GM12878 (cell line): ENCODE data around the gene ID3. TPM values are rescaled to one million over a fixed set of nuclear protein-coding genes. Genes with fewer than 3 reads are reported as not detected.

Experiments
- ATAC-seq: fragments of 200-7000 bp; cut with Tn5 transposase; 3 replicates; pipeline ENCODE4 v1.9.1; 2020; ENCODE audit warnings: mild to moderate bottlenecking, moderate library complexity
- BruUV-seq: library from RNA; stranded (reverse); fragments of 400-500 nt; replicated peaks from 2 replicates; lab custom pipeline; 2021; lab: Mats Ljungman, UMichigan
- CTCF ChIA-PET: fragments of 300-600 bp; sonication (Branson Sonifier 250); formaldehyde crosslinking; extraction: SDS; loops from one replicate; lab custom pipeline; 2021; ENCODE audit warnings: inconsistent platforms; lab: Yijun Ruan, JAX
- POLR2A ChIA-PET: fragments of 350-600 bp; formaldehyde crosslinking; extraction: SDS; loops from one replicate; lab custom pipeline; 2021; ENCODE audit warnings: inconsistent platforms; lab: Charles Lee
- RAD21 ChIA-PET: fragments of 300-600 bp; sonication (Branson Sonifier 250); formaldehyde crosslinking; loops from one replicate; lab custom pipeline; 2023; ENCODE audit warnings: antibody characterized with exemption; ENCODE audit not compliant: unreplicated experiment; lab: Charles Lee
- SMC1A ChIA-PET: fragments of 300-600 bp; sonication (Branson Sonifier 250); formaldehyde crosslinking; loops from one replicate; lab custom pipeline; 2023; ENCODE audit not compliant: unreplicated experiment, uncharacterized antibody; lab: Charles Lee
- DNase-seq: peaks from one replicate; pipeline ENCODE4 v3.0.0-alpha.2; 2011; ENCODE audit warnings: low read depth, low spot score
- FAIRE-seq: peaks from 3 replicates; lab custom pipeline; 2011; peaks lifted over from hg19 to GRCh38; lab: Jason Lieb, UNC
- H2AFZ ChIP-seq: 2 replicates; pipeline ENCODE4 v1.6.0; 2011; ENCODE audit warnings: low read depth, low read length, control low read depth; ENCODE audit not compliant: control insufficient read depth
- H3K27ac ChIP-seq: 2 replicates; pipeline ENCODE4 v1.5.1; 2011; ENCODE audit warnings: control low read depth; ENCODE audit not compliant: control insufficient read depth, insufficient read depth
- H3K27me3 ChIP-seq, 2 experiments: replicated peaks in 1 of 2; 2 replicates each; pipeline versions ENCODE4 v1.6.0 to v1.6.1; 2011; ENCODE audit warnings: low read length in 1 of 2; ENCODE audit not compliant: control insufficient read depth in 2 of 2, insufficient read depth in 2 of 2
- H3K36me3 ChIP-seq, 2 experiments: 2 replicates each; pipeline ENCODE4 v1.5.1; 2011; ENCODE audit warnings: low read length in 1 of 2; ENCODE audit not compliant: control insufficient read depth in 2 of 2, insufficient read depth in 2 of 2
- H3K4me1 ChIP-seq: 2 replicates; pipeline ENCODE4 v1.6.1; 2011; ENCODE audit warnings: mild to moderate bottlenecking, low read length, moderate library complexity, mixed read lengths; ENCODE audit not compliant: control insufficient read depth, insufficient read depth
- H3K4me2 ChIP-seq: 2 replicates; pipeline ENCODE4 v1.6.0; 2011; ENCODE audit warnings: control low read depth; ENCODE audit not compliant: control insufficient read depth, insufficient read depth
- H3K4me3 ChIP-seq: fragments of 200-600 bp; sonication (generic); 2 replicates; pipeline ENCODE4 v1.5.1; 2016
- H3K79me2 ChIP-seq: 2 replicates; pipeline ENCODE4 v1.6.0; 2011; ENCODE audit warnings: low read length; ENCODE audit not compliant: control insufficient read depth, insufficient read depth
- H3K9ac ChIP-seq: 2 replicates; pipeline ENCODE4 v1.8.0; 2011; ENCODE audit warnings: low read length, control low read depth, mixed read lengths; ENCODE audit not compliant: control insufficient read depth, insufficient read depth
- H3K9me3 ChIP-seq: replicated peaks from 3 replicates; pipeline ENCODE4 v1.5.1; 2011; ENCODE audit warnings: mild to moderate bottlenecking, low read length; ENCODE audit not compliant: control insufficient read depth, insufficient read depth
- H4K20me1 ChIP-seq: 2 replicates; pipeline ENCODE4 v1.6.0; 2011; ENCODE audit not compliant: control insufficient read depth, insufficient read depth
- IRF4 ChIP-seq: IDR thresholded peaks from 2 replicates; pipeline ENCODE4 v1.6.1; 2011; ENCODE audit warnings: low read depth, low read length
- MTA3 ChIP-seq: IDR thresholded peaks from 2 replicates; pipeline ENCODE4 v1.6.1; 2012; ENCODE audit warnings: low read length, inconsistent platforms, borderline replicate concordance
- NFIC ChIP-seq: IDR thresholded peaks from 2 replicates; pipeline ENCODE4 v1.6.1; 2012; ENCODE audit warnings: low read depth, mild to moderate bottlenecking, inconsistent platforms, low read length, moderate library complexity
- RCOR1 ChIP-seq: conservative IDR thresholded peaks from 2 replicates; pipeline ENCODE4 v1.6.1; 2012; ENCODE audit warnings: low read depth, low read length, improper control_type of control experiment
- SREBF2 ChIP-seq: IDR thresholded peaks from 2 replicates; pipeline ENCODE4 v1.6.1; 2012; ENCODE audit warnings: mild to moderate bottlenecking, low read length
- WGBS: methylation state at CpG from one replicate; pipeline ENCODE4 v1.1.6; 2016; ENCODE audit warnings: low lambda C conversion rate; ENCODE audit not compliant: insufficient replicate concordance, insufficient coverage; ENCODE audit errors: missing lambda C conversion rate; 5-methylcytosine and 5-hydroxymethylcytosine counted together
- in situ Hi-C: fragments of 300-500 bp; cut with MboI; formaldehyde crosslinking; loops from 9 replicates; pipeline ENCODE4 v1.14.3; 2018; ENCODE audit warnings: mixed read lengths
- intact Hi-C: fragments of 100-400 bp; cut with micrococcal nuclease; formaldehyde crosslinking; loops from one replicate; pipeline ENCODE4 v1.14.2; 2022; ENCODE audit not compliant: unreplicated experiment
- polyA plus RNA-seq, 11 experiments: library from polyadenylated mRNA; depleted of rRNA in 4 of 11; unstranded in 6 of 11; stranded (reverse) in 5 of 11; fragments of >200 nt; fragmentation: Nextera tagmentation in 4 of 11; fragmentation: Illumina TruSeq in 1 of 11; extraction: Ambion mirVana in 4 of 11; extraction: Trizol in 1 of 11; gene quantifications; 1 replicate in 1 of 11; 2 replicates in 10 of 11; pipeline versions ENCODE4 v1.2.1 to v1.2.3, GENCODE V29; 2011 to 2016; ENCODE audit warnings: inconsistent platforms in 2 of 11, missing spikeins in 2 of 11, low read depth in 1 of 11
- total RNA-seq, 4 experiments: library from RNA; depleted of rRNA in 3 of 4; stranded (reverse); fragments of >200 nt in 3 of 4; fragmentation: Illumina TruSeq in 1 of 4; extraction: Trizol in 1 of 4; gene quantifications; 2 replicates each; pipeline versions ENCODE4 v1.2.1 to v1.2.3, GENCODE V29; 2013 to 2021
- TF ChIP-seq, protein P1 (sequence below): fragments of 450-650 bp; IDR thresholded peaks from 2 replicates; pipeline ENCODE4 v1.6.1; 2017; ENCODE audit warnings: mild to moderate bottlenecking, moderate library complexity

The ID3 gene
- total and polyA plus RNA-seq, 10 of the 15 experiments (the other 5 are each of a cell fraction or from before 2014, with no cell fraction given) = 42.7 to 475 (median 207) TPM

DNA sequence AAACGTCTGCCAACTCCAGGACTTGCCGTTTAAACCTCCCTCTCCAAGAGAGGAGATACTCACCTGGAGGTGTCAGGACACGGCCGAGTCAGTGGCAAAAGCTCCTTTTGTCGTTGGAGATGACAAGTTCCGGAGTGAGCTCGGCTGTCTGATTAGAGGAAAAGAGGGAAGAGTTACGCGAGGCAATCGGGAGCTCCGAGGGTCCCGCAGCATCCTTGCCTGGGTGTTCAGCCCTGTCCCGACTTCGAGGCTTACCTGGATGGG lies 497 bp downstream of the ID3 start:
- Histone ChIP-seq H3K4me1 (peaks cover 50% of the 10 kb centered on the region), H3K79me2 (peaks cover 19% of the 10 kb centered on the region)
- RAD21 ChIA-PET = interaction anchor here (1.0 to 21.6 kb wide), 10 partner anchors 10 to 78 kb away, joined by 3 to 561 read pairs (median 9); no protein-coding TSS in a partner anchor

More for the DNA sequence above, 497 bp downstream of the ID3 start:
- POLR2A ChIA-PET = interaction anchor here (0.6 to 9.2 kb wide), 17 partner anchors 9 to 266 kb away, joined by 3 to 206 read pairs (median 6); partner anchors contain the start of gene HMGCL
- TF ChIP-seq, protein P1, sequence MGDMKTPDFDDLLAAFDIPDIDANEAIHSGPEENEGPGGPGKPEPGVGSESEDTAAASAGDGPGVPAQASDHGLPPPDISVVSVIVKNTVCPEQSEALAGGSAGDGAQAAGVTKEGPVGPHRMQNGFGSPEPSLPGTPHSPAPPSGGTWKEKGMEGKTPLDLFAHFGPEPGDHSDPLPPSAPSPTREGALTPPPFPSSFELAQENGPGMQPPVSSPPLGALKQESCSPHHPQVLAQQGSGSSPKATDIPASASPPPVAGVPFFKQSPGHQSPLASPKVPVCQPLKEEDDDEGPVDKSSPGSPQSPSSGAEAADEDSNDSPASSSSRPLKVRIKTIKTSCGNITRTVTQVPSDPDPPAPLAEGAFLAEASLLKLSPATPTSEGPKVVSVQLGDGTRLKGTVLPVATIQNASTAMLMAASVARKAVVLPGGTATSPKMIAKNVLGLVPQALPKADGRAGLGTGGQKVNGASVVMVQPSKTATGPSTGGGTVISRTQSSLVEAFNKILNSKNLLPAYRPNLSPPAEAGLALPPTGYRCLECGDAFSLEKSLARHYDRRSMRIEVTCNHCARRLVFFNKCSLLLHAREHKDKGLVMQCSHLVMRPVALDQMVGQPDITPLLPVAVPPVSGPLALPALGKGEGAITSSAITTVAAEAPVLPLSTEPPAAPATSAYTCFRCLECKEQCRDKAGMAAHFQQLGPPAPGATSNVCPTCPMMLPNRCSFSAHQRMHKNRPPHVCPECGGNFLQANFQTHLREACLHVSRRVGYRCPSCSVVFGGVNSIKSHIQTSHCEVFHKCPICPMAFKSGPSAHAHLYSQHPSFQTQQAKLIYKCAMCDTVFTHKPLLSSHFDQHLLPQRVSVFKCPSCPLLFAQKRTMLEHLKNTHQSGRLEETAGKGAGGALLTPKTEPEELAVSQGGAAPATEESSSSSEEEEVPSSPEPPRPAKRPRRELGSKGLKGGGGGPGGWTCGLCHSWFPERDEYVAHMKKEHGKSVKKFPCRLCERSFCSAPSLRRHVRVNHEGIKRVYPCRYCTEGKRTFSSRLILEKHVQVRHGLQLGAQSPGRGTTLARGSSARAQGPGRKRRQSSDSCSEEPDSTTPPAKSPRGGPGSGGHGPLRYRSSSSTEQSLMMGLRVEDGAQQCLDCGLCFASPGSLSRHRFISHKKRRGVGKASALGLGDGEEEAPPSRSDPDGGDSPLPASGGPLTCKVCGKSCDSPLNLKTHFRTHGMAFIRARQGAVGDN = no peak
- TF ChIP-seq NFIC (0 out of 2 replicates have a peak, but pooled peaks have one; percentile 18), IRF4 (no peak), SREBF2 (no peak), RCOR1 (0 out of 2 replicates have a peak, but pooled peaks have one; percentile 5), MTA3 (0 out of 2 replicates have a peak, but pooled peaks have one; percentile 78)
- H4K20me1 ChIP-seq = no peaks in the 10 kb centered on the region
- H3K9me3 ChIP-seq = no peaks in the 10 kb centered on the region
- WGBS = 1% methylated on average over 14 of the region's 14 CpGs
- no peak for ATAC-seq
- intact Hi-C loops = loop anchor here (1.0 to 5.0 kb wide), 3 partner anchors 15 to 42 kb away; no protein-coding TSS in a partner anchor
- FAIRE-seq = no peak
- peak overlapping the region; percentile 90 for H3K27ac ChIP-seq
- peak overlapping the region; percentile 96 for H3K4me3 ChIP-seq
- peak overlapping the region; percentile 92 for H3K4me2 ChIP-seq
- H3K27me3 ChIP-seq = no peaks in the 10 kb centered on the region
- H3K36me3 ChIP-seq = no peaks in the 10 kb centered on the region
- CTCF ChIA-PET = interaction anchor here (1.0 to 24.4 kb wide), 10 partner anchors 8 to 193 kb away, joined by 3 to 959 read pairs (median 4); no protein-coding TSS in a partner anchor
- DNase-seq = no peak
- H3K9ac ChIP-seq = peak overlapping the region; percentile 89
- in situ Hi-C loops = no loop called here
- H2AFZ ChIP-seq = peak overlapping the region; percentile 12; the same call in 1 of the 2 replicates
- SMC1A ChIA-PET = interaction anchor here (0.9 to 10.6 kb wide), 14 partner anchors 10 to 78 kb away, joined by 3 to 216 read pairs (median 6); no protein-coding TSS in a partner anchor
- no TSS peak for BruUV-seq
